ENCODE measurements around the gene CKMT1B. TPM values are rescaled to one million over a fixed set of nuclear protein-coding genes. Genes with fewer than 3 reads are reported as not detected.

Gene CKMT1B
- not detected in 2 replicates for total RNA-seq

GRCh38 chr15:43593328-43594190, at the start of gene CKMT1B:
Gene CKMT1B, plus strand, starts transcription at chr15:43594027. Its CDS starts 192 bp downstream, at chr15:43594219.

GRCh38 chr15:43589778-43590466, 3.9 kb upstream of the CKMT1B start, which contains the start of gene PPIP5K1:
Gene PPIP5K1, minus strand, starts transcription at chr15:43590208. Its CDS starts 5,704 bp downstream, at chr15:43584504.

GRCh38 chr15:43618700-43619099, 24.9 kb downstream of the CKMT1B start, which contains the start of gene STRC:
Gene STRC, minus strand, starts transcription at chr15:43618800. Its CDS starts 78 bp downstream, at chr15:43618722.

Other genes starting within 250 kb of the CKMT1B start
- gene ZSCAN29, start 223.0 kb upstream of the CKMT1B start, total RNA-seq, result 12.0 and 19.3 TPM in 2 replicates
- 12.7 and 17.9 TPM in 2 replicates for gene TUBGCP4, start 222.9 kb upstream of the CKMT1B start, total RNA-seq
- 47.1 and 58.2 TPM in 2 replicates for gene TP53BP1, start 100.9 kb upstream of the CKMT1B start, total RNA-seq
- gene MAP1A, start 76.4 kb upstream of the CKMT1B start, total RNA-seq, result 0.65 and 1.5 TPM in 2 replicates
- gene PPIP5K1, start 3.8 kb upstream of the CKMT1B start, total RNA-seq, result 6.8 and 23.4 TPM in 2 replicates
- 0.46 TPM in 1 of 2 replicates, not detected in the other for gene STRC, start 24.8 kb downstream of the CKMT1B start, total RNA-seq
- gene CATSPER2, start 54.8 kb downstream of the CKMT1B start, total RNA-seq, result 0.76 and 1.6 TPM in 2 replicates
- gene CKMT1A, start 99.8 kb downstream of the CKMT1B start, total RNA-seq, result not detected in 2 replicates
- gene PDIA3, start 152.4 kb downstream of the CKMT1B start, total RNA-seq, result 179 and 183 TPM in 2 replicates
- gene ELL3, start 182.9 kb downstream of the CKMT1B start, total RNA-seq, result 1.1 and 4.5 TPM in 2 replicates
- 352 and 745 TPM in 2 replicates for gene SERF2, start 198.3 kb downstream of the CKMT1B start, total RNA-seq
- gene SERINC4, start 206.2 kb downstream of the CKMT1B start, total RNA-seq, result not detected in 2 replicates
- 2.9 and 23.7 TPM in 2 replicates for gene HYPK, start 206.6 kb downstream of the CKMT1B start, total RNA-seq
- 26.6 and 40.0 TPM in 2 replicates for gene MFAP1, start 230.7 kb downstream of the CKMT1B start, total RNA-seq
- gene WDR76, start 233.0 kb downstream of the CKMT1B start, total RNA-seq, result 15.6 and 23.7 TPM in 2 replicates